T-helper 2 cell (primary cell): Measurements from ENCODE around the gene PSMF1.

Experiments used
- DNase-seq, 5 experiments: peaks; one replicate each; pipeline versions ENCODE4 v3.0.0 to v3.0.0-alpha.2; 2012 to 2022

PSMF1 gene

DNA sequence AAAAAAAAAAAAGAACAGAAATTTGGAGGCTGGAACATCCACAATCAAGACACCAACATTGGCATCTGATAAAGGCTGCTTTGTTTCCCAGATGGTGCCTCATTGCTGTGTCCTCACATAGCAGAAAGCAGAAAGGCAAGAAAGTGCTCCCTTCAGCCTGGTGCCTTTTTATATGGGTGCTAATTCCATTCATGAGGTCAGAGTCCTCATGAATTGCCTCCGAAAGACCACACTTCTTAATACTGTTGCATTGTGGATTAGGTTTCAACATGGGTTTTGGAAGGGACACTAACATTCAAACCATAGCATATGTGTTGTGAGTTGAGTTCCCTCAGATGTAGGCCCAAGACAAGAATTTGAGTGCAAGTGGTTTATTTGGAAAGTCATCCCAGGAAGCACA is 76.8 kb downstream of the PSMF1 start:
- DNase-seq, result no peak

DNA sequence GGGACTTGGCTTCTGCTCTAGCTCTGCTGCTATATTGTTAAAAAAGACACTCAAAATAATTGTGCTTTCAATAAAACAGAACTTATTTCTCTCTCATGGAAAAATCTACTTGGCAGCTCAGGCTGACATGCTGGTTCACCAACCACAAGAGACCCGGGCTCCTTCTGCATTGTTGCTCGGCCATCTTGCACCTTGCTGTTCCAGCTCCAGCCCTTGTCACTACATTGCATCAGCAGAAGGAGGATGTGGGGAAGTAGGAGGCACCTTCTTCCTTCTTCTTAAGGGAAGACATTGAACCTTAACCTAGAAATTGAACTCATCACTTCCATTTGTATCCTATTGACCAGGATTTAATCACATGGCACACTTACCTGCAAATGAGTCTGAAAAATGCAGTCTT is 78.2 kb downstream of the PSMF1 start:
- DNase-seq, result no peak

GRCh38 chr20:1197801-1198200 is 79.4 kb downstream of the PSMF1 start:
- no peak for DNase-seq

GRCh38 chr20:1198751-1199150 is 80.3 kb downstream of the PSMF1 start:
- DNase-seq, result no peak

- no peak for DNase-seq
Measured at GRCh38 chr20:1199212-1199873, 80.9 kb downstream of the PSMF1 start.

- DNase-seq, result no peak
Measured at GRCh38 chr20:1199964-1200363, 81.6 kb downstream of the PSMF1 start.

- no peak for DNase-seq
Measured at GRCh38 chr20:1202762-1203504, 84.5 kb downstream of the PSMF1 start, which contains the start of gene C20orf202. TSS of gene C20orf202 (plus strand) at chr20:1203454. CDS start at chr20:1203586, 132 bp downstream.

DNA sequence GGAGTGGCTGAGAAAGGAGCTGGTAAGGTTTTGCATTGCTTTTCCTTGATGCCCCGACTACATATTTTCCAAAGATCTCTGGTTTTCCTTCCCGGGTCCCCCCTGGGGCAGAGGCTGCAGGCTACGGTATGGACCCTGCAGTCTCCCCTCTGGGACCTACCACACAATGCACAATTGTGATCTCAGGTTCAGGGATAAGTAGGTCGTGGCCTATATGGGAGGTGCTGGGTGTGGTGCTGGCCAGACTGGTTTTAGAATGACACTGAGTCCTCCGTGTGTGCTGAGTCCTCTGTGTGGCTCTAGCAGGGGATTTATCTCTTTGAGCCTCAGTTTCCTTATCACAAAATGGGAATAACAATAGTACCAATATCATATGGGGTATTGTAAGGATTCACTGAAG is 85.2 kb downstream of the PSMF1 start:
- DNase-seq, result no peak

GRCh38 chr20:1204113-1204512 is 85.7 kb downstream of the PSMF1 start:
- DNase-seq, result no peak

DNA sequence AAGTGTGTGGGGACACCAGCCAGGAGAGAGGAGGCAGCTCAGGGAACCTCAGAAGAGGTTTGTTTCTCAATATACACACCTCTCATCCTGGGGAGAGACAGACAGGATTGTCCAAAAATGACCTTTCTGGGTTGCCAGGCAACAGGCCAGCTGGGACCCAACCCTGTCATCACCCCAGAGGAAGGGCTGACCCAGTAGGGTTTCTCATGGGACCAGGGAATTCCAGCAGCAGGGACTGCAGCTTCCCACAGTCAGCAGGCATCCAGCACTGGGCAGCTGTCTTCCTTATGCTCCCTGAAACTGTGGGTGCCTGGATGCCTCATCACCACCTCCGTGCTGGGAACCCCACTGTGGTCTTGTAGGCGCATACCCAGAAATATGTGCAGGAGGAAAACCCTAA is 86.2 kb downstream of the PSMF1 start:
- no peak for DNase-seq

DNA sequence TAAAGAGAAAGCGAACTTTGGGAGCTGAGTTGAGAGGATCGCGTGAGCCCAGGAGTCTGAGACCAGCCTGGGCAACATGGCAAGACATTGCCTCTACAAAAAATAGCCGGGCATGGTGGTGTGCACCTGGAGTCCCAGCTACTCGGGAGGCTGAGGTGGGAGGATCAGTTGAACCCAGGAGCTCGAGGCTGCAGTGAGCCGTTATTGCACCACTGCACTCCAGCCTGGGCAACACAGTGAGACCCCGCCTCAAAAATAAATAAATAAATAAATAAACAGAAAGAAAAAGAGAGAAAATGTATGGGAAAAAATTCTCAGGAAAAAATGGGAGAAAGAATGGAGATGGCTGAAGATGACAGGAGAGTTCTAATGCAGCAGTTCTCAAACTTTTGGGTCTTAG is 87.4 kb downstream of the PSMF1 start:
- no peak for DNase-seq

- no peak for DNase-seq
Measured at GRCh38 chr20:1206366-1207148, 88.2 kb downstream of the PSMF1 start.

- no peak for DNase-seq
Measured at GRCh38 chr20:1207293-1207878, 89.0 kb downstream of the PSMF1 start.

GRCh38 chr20:1209447-1210387 is 91.3 kb downstream of the PSMF1 start:
- DNase-seq, result no peak

DNA sequence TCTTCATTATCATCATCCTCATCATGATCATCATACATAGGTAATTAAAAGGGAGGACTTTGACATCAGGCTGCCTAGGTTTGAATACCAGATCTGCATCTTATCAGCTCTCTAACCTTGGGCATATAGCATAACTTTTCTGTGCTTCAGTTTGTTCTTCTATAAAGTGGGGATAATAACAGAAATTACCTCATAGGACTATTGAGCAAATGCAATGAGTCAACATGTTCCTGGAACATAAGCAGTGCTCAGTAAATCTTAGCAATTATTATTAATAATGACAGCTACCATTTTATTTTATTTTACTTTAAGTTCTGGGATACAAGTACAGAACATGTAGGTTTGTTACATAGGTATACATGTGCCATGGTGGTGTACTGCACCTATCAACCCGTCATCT is 92.1 kb downstream of the PSMF1 start:
- DNase-seq, result no peak

DNA sequence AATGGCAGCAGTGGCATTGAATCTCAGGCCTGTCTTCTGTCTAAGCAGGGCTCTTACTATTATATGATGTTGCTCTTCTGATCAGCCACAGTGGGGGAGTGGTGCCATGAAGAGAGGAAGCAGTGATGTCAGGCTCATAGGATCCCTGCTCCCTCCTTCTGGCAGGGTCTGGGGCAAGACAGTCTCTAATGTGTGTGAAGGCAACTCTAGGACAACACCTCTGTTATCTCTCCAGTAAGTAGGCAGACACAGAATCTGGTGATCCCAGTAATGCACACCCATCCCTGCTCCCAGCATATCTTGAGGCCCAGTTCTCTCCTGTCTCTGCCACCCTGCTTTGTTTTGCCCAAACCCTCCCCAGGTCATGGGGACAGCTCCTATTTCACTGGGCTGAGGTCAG is 93.6 kb downstream of the PSMF1 start:
- DNase-seq, result no peak

GRCh38 chr20:1212607-1213396 is 94.4 kb downstream of the PSMF1 start:
- DNase-seq, result peak; percentile 11 to 81 (median 43)

DNA sequence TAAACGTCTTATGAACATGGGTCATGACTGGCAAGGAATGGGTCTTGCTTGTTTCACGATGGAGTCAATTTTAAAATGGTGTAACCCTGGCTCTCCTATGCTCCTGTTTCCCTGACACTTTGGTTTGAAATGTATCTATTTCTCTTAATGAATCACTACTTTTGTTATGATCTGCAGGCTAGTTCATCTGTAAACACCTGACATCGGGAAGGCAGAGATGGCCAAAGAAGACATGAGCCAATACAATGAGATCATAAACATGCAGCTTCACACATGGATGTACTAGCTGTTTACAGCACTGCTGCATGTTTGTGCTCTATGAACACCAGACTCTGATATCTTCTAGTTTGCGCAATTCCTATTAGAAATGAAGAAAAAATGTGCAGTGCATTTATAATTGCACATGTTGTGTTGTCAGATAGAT is 96.4 kb downstream of the PSMF1 start:
- no peak for DNase-seq

DNA sequence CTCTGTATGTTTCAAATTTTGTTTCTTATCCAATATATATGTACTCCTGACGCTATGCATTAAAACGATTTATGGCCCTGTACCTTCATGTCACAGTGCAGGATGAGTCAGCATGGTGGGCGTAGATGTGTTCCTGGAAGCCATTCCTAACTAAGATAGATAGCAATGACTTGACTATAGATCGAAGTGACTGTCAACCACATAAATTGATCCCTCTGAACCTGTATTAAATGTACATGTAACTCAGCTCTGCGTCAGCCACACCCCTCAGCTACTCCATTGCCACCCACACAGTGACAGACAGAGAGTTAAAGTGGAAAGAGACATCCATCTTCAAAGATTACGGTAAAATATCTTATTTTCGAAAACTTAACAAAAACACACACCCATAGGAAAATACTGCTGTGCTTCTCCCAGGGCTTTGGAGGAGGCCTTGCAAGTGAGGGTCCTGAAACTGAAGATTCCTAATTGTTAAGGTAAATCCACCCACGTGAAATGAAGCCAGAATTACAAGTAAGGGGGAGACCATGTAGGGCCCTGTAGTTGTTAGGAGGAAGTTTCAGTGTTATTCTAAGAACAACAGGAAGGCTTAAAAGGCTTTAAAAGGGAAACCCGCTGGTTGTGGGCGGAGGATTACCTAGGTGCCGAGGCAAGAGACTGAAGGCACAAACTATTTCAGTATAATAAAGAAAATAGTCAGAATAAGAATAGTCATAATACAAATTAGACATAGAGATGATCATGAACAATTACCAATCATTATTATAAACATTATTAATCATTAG is 97.2 kb downstream of the PSMF1 start:
- DNase-seq, result peak in 2 of 5 experiments; percentile 35 to 40
